Measurements from ENCODE around the gene RAI2.

- TF ChIP-seq CTCF (IDR thresholded peaks at IDR 0.05; ENCODE audit: poor library complexity) (no peak), EZH2 (IDR thresholded peaks at IDR 0.05; ENCODE audit: borderline replicate concordance) (no peak)
Measured at GRCh38 chrX:17817251-17817650, 43.8 kb downstream of the RAI2 start.

Data from hepatocyte (in vitro differentiated cells).